DMS79 (cell line): Measurements from ENCODE around the gene AFF3.
"Not testable (repeated sequence)": the region's sequence is repeated elsewhere in the genome, so short reads cannot be mapped to it uniquely, and the experiment has no call there.

ENCODE experiments used
- DNase-seq: peaks from one replicate; lab custom pipeline; 2025; lab: John Stamatoyannopoulos, UW

AFF3 gene

GRCh38 chr2:100145893-100146656 is 3.7 kb upstream of the AFF3 start:
- DNase-seq, result no peak

- DNase-seq, result no peak
Measured at GRCh38 chr2:100143286-100143685, 896 bp upstream of the AFF3 start.

GRCh38 chr2:100141906-100142305 is 484 bp downstream of the AFF3 start:
- DNase-seq, result no peak

- DNase-seq, result no peak
Measured at GRCh38 chr2:100140582-100140981, 1.8 kb downstream of the AFF3 start.

- DNase-seq, result no peak
Measured at GRCh38 chr2:100137866-100138570, 4.4 kb downstream of the AFF3 start.

GRCh38 chr2:100137318-100137717 is 5.1 kb downstream of the AFF3 start:
- no peak for DNase-seq

GRCh38 chr2:100136310-100136709 is 6.1 kb downstream of the AFF3 start:
- DNase-seq, result no peak

- no peak for DNase-seq
Measured at GRCh38 chr2:100135415-100135814, 7.0 kb downstream of the AFF3 start.

GRCh38 chr2:100130595-100131391 is 11.6 kb downstream of the AFF3 start:
- DNase-seq, result no peak

- DNase-seq, result no peak
Measured at GRCh38 chr2:100126897-100127401, 15.4 kb downstream of the AFF3 start.

- peak; percentile 78 for DNase-seq
Measured at GRCh38 chr2:100126201-100126600, 16.2 kb downstream of the AFF3 start.

- no peak for DNase-seq
Measured at GRCh38 chr2:100125626-100126025, 16.8 kb downstream of the AFF3 start.

- DNase-seq, result no peak
Measured at GRCh38 chr2:100124761-100125160, 17.6 kb downstream of the AFF3 start.

GRCh38 chr2:100121124-100121718 is 21.2 kb downstream of the AFF3 start:
- no peak for DNase-seq

GRCh38 chr2:100119235-100119634 is 23.2 kb downstream of the AFF3 start:
- no peak for DNase-seq

GRCh38 chr2:100113990-100114433 is 28.4 kb downstream of the AFF3 start:
- no peak for DNase-seq

GRCh38 chr2:100110614-100111000 is 31.8 kb downstream of the AFF3 start:
- DNase-seq, result no peak

GRCh38 chr2:100109986-100110613 is 32.3 kb downstream of the AFF3 start:
- DNase-seq, result no peak

GRCh38 chr2:100108648-100109020 is 33.8 kb downstream of the AFF3 start:
- not testable (repeated sequence) for DNase-seq

GRCh38 chr2:100107906-100108647 is 34.3 kb downstream of the AFF3 start:
- DNase-seq, result no peak

- DNase-seq, result no peak
Measured at GRCh38 chr2:100107440-100107839, 35.0 kb downstream of the AFF3 start.
